H1 (cell line): ENCODE measurements around the gene BEST2. TPM values are rescaled to one million over a fixed set of nuclear protein-coding genes. Genes with fewer than 3 reads are reported as not detected.

ENCODE experiments used
- CBX5 ChIP-seq: fragments of 300-800, 300-1000 bp; sonication (generic); IDR thresholded peaks from 2 replicates; pipeline ENCODE4 v1.7.1; 2016; ENCODE audit warnings: antibody characterized with exemption, low read length, low read depth
- CHD2 ChIP-seq: IDR thresholded peaks from 2 replicates; pipeline ENCODE4 v1.6.1; 2012; ENCODE audit warnings: low read length, improper control_type of control experiment
- CTCF ChIP-seq, 3 experiments: IDR thresholded peaks; 1 replicate in 2 of 3; 2 replicates in 1 of 3; pipeline versions ENCODE4 v1.5.1 to v1.6.1; 2011; ENCODE audit warnings: low read length in 3 of 3, mild to moderate bottlenecking in 3 of 3, inconsistent platforms in 2 of 3, low read depth in 1 of 3, moderate library complexity in 1 of 3; ENCODE audit not compliant: insufficient read depth in 1 of 3; ENCODE audit errors: control extremely low read depth in 1 of 3
- YY1 ChIP-seq: IDR thresholded peaks from 2 replicates; pipeline ENCODE4 v1.6.1; 2011; ENCODE audit warnings: low read depth, mild to moderate bottlenecking, low read length
- polyA plus RNA-seq, 7 experiments: library from polyadenylated mRNA; depleted of rRNA in 3 of 7; stranded (reverse) in 5 of 7; unstranded in 2 of 7; fragments of >200 nt in 5 of 7; fragments of 200-250 nt in 2 of 7; gene quantifications; 1 replicate in 5 of 7; 2 replicates in 1 of 7; 4 replicates in 1 of 7; pipeline versions ENCODE4 v1.2.1 to v1.2.3, GENCODE V29; 2011 to 2013; ENCODE audit warnings: missing spikeins in 2 of 7, mixed read lengths in 2 of 7
- total RNA-seq: library from RNA; stranded (reverse); fragmentation: NEBNext Ultra II Directional; extraction: Animal tissue kit (Norgen Biotek cat#: 25700); gene quantifications from 2 replicates; pipeline ENCODE4 v1.2.1, GENCODE V29; 2021

The BEST2 gene
- total and polyA plus RNA-seq, 2 of the 8 experiments (the other 6 are each of a cell fraction or from before 2014, with no cell fraction given): 4.6 to 7.3 TPM

- TF ChIP-seq CTCF (IDR thresholded peaks at IDR 0.05; ENCODE audit: control extremely low read depth in 1 of 3, insufficient read depth in 1 of 3, low read depth in 1 of 3, low read length in 3 of 3): no peak
- no peak for TF ChIP-seq YY1
- TF ChIP-seq CHD2: no peak
- no peak for TF ChIP-seq CBX5
Measured at GRCh38 chr19:12778017-12778904, 26.7 kb downstream of the BEST2 start (continued).
